ENCODE results near the gene RNF157. TPM values are rescaled to one million over a fixed set of nuclear protein-coding genes. Genes with fewer than 3 reads are reported as not detected.

The RNF157 gene
- total and polyA plus RNA-seq, 9 of the 15 experiments (the other 6 are each of a cell fraction or from before 2014, with no cell fraction given), result 8.1 to 31.7 (median 20.8) TPM

- TF ChIP-seq POLR2AphosphoS5 (IDR thresholded peaks at IDR 0.05; ENCODE audit: control insufficient read depth, insufficient read depth, low read depth, low read length) (no peak), ZC3H8 (IDR thresholded peaks at IDR 0.05) (no peak), TAF15 (IDR thresholded peaks at IDR 0.05; ENCODE audit: low read depth, low read length) (no peak), HDAC1 (IDR thresholded peaks at IDR 0.05) (peak in 1 of 2 experiments; percentile 70; a peak in 2 of 4 replicates), ZNF445 (CRISPR knock-in tag; IDR thresholded peaks at IDR 0.05; ENCODE audit: low read depth) (no peak), ZNF668 (CRISPR knock-in tag; IDR thresholded peaks at IDR 0.05) (no peak), PTBP1 (IDR thresholded peaks at IDR 0.05; ENCODE audit: low read depth, low read length) (no peak), ZBTB9 (CRISPR knock-in tag; IDR thresholded peaks at IDR 0.05) (no peak), POLR3A (IDR thresholded peaks at IDR 0.05; ENCODE audit: borderline replicate concordance, extremely low read depth, insufficient read depth, insufficient read length) (no peak), OTX1 (CRISPR knock-in tag; IDR thresholded peaks at IDR 0.05) (no peak), ARID1B (IDR thresholded peaks at IDR 0.05) (peak; percentile 20; the same call in 1 of the 2 replicates), ZNF24 (IDR thresholded peaks at IDR 0.05) (0 out of 2 replicates have a peak, but pooled peaks have one; percentile 12), BRF1 (IDR thresholded peaks at IDR 0.05; ENCODE audit: borderline replicate concordance, extremely low read depth, insufficient read length) (no peak), STAT5B (CRISPR knock-in tag; IDR thresholded peaks at IDR 0.05) (no peak), POLR2AphosphoS2 (IDR thresholded peaks at IDR 0.05; ENCODE audit: low read length) (no peak), SIN3A (IDR thresholded peaks at IDR 0.05; ENCODE audit: borderline replicate concordance in 2 of 2, control insufficient read depth in 1 of 2, low read depth in 2 of 2, low read length in 2 of 2) (peak in 1 of 2 experiments; percentile 58; a peak in 1 of 4 replicates), DMBX1 (CRISPR knock-in tag; IDR thresholded peaks at IDR 0.05; ENCODE audit: borderline replicate concordance) (peak; percentile 93)
- TF ChIP-seq, protein P1, sequence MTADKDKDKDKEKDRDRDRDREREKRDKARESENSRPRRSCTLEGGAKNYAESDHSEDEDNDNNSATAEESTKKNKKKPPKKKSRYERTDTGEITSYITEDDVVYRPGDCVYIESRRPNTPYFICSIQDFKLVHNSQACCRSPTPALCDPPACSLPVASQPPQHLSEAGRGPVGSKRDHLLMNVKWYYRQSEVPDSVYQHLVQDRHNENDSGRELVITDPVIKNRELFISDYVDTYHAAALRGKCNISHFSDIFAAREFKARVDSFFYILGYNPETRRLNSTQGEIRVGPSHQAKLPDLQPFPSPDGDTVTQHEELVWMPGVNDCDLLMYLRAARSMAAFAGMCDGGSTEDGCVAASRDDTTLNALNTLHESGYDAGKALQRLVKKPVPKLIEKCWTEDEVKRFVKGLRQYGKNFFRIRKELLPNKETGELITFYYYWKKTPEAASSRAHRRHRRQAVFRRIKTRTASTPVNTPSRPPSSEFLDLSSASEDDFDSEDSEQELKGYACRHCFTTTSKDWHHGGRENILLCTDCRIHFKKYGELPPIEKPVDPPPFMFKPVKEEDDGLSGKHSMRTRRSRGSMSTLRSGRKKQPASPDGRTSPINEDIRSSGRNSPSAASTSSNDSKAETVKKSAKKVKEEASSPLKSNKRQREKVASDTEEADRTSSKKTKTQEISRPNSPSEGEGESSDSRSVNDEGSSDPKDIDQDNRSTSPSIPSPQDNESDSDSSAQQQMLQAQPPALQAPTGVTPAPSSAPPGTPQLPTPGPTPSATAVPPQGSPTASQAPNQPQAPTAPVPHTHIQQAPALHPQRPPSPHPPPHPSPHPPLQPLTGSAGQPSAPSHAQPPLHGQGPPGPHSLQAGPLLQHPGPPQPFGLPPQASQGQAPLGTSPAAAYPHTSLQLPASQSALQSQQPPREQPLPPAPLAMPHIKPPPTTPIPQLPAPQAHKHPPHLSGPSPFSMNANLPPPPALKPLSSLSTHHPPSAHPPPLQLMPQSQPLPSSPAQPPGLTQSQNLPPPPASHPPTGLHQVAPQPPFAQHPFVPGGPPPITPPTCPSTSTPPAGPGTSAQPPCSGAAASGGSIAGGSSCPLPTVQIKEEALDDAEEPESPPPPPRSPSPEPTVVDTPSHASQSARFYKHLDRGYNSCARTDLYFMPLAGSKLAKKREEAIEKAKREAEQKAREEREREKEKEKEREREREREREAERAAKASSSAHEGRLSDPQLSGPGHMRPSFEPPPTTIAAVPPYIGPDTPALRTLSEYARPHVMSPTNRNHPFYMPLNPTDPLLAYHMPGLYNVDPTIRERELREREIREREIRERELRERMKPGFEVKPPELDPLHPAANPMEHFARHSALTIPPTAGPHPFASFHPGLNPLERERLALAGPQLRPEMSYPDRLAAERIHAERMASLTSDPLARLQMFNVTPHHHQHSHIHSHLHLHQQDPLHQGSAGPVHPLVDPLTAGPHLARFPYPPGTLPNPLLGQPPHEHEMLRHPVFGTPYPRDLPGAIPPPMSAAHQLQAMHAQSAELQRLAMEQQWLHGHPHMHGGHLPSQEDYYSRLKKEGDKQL (CRISPR knock-in tag; IDR thresholded peaks at IDR 0.05; ENCODE audit: borderline replicate concordance), result no peak
- TF ChIP-seq, protein P2, sequence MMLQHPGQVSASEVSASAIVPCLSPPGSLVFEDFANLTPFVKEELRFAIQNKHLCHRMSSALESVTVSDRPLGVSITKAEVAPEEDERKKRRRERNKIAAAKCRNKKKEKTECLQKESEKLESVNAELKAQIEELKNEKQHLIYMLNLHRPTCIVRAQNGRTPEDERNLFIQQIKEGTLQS (IDR thresholded peaks at IDR 0.05), result peak; percentile 32; the same call in 1 of the 2 replicates
- TF ChIP-seq, protein P2 (CRISPR knock-in tag; conservative IDR thresholded peaks at IDR 0.05), result no peak
Measured at GRCh38 chr17:76182016-76182764, 58.1 kb downstream of the RNF157 start (continued).
